DMS153 treated with DMSO at 0.1 percent for 48 hours (cell line): ENCODE measurements around the gene TACO1.

Experiments
- DNase-seq: peaks from one replicate; lab custom pipeline; 2025; ENCODE audit not compliant: unreplicated experiment; lab: John Stamatoyannopoulos, UW

The TACO1 gene

DNA sequence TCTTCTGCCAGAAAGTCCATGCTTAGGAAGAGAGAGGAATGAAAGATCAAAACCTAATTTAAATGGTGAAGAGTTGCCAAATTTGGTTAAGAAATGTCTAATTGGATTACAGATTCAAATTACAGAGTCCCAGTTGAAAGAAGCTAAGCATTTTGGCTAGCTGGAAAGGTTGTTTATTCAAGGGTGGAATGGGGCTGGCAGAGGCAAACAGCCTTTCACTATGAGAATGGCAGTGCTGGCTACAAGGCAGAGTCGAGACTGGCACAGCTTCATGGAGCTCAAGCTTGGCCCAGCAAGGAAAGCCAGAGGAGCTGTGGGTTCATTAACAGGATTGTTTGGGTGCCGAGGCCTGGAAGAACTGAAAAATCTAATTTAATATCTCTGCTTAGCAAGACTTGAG lies 35.1 kb downstream of the TACO1 start:
- no peak for DNase-seq

DNA sequence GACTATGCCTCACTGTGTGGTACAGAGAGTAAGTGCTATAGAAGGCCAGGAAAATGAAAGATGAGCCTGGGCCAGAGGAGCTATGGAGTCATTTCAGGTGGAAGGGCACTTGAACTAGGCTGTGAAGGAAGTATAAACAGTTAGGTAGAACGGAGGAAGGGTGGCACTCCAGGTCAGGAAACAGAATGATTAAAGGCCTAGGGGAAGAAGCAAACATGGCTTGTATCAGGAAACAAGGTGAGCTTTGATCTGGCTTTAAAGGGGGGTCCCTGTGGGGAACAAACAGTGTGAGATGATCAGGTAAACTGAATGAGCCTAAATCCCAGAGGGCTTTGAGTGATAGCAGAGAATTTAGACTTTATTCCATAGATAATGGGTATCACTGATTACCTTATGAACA lies 38.4 kb downstream of the TACO1 start:
- peak; percentile 4 for DNase-seq

DNA sequence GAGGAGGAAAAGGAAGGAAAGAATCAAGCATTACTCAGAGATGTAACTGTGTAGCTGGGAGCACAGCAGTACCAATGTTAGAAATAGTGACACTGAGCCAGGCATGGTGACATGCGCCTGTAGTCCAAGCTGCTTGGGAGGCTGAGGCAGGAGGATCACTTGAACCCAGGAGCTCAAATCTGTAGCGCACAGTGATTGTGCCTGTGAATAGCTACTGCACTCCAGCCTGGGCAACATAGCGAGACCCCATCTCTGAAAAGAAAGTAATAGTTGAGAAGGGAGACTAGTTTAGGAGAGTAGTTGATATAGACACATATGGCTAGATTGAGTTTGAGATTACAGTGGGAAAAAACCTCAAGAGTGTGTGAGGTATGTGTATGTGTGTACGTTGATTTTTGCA lies 39.3 kb downstream of the TACO1 start:
- no peak for DNase-seq

DNA sequence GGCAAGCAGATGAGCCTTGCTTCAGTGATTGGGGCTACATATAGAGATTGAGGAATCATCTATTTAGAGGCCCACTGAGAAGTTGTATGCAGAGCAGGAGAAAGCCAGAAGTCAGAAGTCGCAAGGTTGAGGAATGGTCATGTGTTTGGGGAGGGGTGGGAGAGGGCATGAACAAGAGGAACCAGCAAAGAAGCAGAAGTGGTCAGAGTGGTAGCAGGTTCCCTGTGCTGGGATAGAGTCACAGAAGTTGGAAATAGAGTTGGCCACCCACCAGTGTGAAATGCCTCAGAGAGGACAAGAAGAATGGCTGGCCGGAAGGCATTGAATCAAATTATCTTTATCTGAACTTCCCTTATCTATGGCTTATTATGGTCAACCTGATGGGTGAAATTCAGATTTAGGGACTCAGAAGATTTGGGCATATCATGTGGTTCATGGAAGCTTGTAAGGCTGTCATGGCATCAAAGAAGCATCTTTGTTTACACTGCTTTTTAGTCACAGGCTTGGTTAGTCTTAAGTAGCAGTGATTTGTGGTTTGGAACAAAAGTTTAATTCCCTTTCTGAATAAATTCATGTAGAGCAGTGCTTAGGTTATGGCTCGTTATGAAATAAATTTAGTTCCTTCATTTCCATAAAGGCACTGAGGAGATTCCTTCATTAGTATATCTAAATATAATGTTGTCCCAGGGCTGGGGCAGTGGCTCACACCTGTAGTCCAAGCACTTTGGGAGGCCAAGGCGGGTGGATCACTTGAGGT lies 41.2 kb downstream of the TACO1 start:
- no peak for DNase-seq

DNA sequence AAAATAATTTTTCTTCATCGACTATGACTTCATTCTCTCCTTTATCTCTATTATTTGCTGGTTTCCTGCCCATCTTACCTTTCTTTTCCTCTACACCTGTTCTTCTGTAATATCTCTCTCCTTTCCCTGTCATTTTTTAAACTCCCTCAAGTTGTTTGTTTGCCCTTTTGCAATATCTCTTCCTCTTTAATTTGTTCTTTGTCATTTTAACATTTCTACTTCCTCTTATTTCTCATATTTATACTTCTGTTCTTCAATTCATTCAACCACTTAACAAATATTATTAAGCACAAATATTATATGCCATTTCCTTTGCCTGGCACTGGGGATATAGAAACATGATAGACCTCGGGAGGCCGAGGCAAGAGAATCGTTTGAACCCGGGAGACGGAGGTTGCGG lies 44.2 kb downstream of the TACO1 start:
- no peak for DNase-seq

DNA sequence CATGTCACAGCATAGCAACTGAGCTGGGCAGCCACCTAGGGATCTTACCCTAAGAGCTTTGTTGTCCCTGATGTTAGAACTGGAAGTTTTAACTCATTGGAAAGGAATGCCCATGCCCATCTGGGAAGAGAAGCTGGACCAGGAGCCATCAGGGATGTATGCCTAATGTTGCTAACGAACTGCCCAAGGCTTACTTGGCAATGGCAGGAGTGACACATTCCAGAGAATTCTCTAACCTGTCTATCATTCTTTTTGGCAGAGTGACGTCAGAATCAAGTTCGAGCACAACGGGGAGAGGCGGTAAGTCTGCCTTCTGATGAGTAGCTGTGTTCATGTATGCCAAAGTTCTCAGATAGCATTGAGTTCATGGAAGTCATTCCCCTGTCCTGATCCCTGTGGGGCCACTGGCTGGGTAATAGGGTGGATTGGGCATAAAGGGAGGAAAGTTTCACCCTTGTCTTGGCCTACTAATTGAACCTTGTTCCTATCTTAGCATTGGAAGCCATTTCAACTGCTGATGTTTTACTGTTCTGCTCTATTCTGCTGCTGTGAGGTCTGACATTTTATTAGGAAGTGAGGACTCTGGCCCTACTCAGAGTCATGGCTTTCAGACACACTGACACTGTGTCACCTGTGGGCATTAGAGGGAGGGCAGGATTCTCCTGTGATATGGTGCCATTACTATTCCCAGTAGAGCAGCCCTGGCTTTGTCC lies 45.2 kb downstream of the TACO1 start:
- DNase-seq, result no peak

DNA sequence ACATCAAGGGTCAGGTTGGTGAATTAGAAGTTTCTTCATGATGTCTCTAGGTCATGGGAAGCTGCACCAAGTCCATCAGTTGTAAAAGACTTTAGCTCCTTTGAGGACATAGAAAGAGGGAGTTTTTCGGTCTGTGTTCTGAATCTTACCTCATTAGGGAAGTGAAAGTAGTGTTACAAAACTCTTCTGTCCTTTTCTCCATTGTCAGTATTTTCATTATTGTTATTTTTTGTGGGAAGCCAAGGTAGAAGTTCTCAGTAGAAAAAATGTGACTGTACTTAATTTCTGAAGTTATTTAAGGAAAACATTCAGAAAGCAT lies 45.8 kb downstream of the TACO1 start:
- no peak for DNase-seq

DNA sequence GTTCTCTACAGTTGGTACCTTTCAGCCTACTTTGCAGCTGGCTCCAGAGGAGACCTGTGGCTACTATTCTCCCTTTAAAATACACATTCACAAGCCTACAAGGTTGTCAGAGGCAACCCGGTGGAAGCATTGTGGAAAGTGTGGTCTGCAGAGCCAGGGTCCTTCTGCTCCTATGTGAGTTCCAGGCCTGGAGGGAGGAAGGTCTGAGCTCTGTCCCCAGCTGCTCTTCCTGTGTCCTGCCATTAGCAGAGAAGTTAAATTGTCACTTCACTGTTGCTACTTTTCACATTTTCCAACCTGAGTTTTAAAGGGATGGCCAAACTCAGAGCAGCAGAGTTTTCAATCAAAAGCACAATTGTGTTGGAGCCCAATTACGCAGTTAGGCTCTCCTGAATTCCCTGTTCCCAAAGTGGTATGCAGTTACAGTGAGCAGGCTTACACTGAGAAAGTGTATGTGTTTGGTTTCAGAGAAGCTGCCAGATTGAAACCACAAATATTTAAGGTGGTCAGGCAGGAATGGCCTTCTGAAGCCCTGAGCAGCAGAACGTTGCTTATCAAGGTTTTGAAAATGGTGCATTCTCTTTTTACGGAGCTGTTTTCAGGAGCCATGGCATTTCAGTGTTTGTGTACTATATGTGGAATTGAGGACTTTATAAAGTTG lies 46.5 kb downstream of the TACO1 start:
- DNase-seq, result no peak

DNA sequence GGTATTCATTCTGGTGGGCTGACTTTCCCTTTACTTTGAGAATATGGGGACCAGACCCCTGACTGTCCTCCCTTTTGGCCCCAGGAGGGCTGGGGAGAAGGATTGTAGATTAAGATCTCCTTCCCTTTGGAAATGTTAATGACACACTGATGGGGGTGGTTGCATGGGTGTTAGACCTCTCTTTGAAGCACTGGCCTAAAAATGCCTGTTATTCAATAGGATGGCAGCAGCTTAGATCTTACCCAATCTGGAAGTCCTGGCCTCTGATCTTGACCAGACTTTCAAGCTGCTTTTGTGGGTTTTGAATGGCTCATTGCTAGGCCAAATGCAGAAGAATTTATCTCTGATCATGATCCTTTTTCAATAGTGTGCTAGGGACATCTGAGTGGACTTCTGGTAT lies 47.2 kb downstream of the TACO1 start:
- DNase-seq, result no peak

DNA sequence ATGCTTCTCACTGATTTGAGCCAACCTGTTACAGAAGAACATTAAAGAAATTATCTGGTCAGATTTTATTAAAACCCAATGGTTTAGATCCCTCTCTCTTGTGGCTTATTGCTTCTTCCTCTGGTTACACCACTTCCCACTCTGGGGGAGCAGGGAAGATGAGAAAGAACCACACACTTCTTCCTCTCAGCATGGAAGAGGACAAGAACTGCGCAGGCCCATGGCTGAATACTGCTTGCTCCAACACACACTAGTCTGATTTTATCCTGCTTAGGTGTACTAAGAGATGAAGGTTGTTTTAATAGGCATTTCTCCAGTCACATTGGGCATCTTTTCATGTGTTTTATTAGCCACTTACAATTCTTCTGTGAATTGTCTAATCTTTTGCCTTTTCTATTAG lies 49.1 kb downstream of the TACO1 start:
- no peak for DNase-seq

DNA sequence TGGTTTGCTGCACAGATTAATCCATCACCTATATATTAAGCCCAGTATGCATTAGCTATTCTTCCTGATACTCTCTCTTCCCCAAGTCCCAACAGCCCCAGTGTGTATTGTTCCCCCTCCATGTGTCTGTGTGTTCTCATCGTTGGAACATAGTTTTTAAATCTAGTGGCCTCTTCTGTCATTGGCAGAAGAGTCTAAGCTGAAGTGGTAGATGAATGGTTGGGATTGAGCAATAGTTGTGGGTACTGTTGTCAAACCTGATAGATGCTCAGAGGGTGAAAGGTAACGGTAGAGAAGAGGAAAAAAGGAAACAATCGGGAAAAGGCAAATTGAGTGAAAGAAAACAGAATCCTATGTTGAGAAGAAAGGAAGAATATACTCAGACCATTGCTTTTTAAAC lies 51.4 kb downstream of the TACO1 start:
- DNase-seq, result no peak

DNA sequence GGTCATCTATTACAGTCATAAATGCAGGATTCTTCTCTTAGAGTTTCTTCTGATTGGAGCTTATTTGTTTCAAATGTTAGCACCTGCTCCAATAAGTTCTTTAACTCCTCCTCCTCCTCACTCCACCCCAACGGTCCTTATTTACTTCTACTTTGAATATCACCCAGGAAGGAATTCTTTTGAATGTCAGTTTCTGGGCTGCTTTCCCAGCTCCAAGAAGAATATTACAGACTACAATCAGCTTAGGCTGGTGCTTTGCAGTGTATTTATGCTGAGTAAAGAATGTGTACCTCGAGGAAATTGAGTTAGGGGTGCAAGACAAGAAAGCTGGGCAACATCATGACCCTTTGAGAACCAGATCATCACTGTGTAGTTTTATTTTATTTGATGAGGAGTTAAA lies 52.4 kb downstream of the TACO1 start:
- DNase-seq, result no peak

DNA sequence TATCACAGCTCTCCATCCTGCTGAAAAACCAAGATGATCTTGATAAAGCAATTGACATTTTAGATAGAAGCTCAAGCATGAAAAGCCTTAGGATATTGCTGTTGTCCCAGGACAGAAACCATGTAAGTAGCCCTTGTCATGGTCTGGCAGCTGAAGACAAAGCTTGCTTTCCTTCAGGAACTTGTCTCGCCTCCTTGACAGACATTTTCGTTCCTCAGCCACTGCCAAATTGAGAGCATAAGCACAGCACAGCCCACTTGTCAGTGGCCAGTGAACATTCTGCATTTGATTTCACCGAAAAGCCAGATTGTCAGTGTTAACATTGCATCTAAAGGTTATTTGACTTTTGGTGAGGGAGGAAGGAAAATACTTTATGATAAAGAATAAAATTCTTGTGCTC lies 57.1 kb downstream of the TACO1 start:
- no peak for DNase-seq
